ENCODE measurements around the gene KCNH1. TPM values are rescaled to one million over a fixed set of nuclear protein-coding genes. Genes with fewer than 3 reads are reported as not detected.

Gene KCNH1
- total RNA-seq, 4 donors from 2014 or later: 0.29 to 0.67 (median 0.38) TPM

DNA sequence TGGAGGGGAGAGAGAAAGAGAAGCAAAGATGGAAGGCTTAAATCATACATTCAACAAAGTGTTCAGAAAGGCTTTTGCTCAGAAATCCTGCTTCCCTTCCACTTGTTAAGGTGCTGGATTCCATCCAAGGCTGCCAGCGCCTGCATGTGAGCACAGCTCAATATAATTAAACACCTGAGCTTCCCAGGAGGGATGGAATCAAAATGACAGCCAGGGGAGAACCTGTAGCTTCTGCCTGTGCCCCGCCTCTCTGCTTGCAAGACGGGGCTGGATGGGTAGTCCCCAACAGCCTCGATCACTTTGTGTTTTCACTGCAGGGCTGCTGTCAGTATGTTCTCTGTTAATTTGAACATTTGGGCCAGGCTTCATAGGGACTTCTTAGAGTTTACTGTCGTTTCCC is 225.7 kb downstream of the KCNH1 start:
- Histone ChIP-seq H3K27me3 (no peaks in the 10 kb centered on the region), H3K36me3 (no peaks in the 10 kb centered on the region), H3K9me3 (no peaks in the 10 kb centered on the region), H3K4me3 (no peak overlapping the region), H3K27ac (no peak overlapping the region), H3K4me1 (no peaks in the 10 kb centered on the region)
- TF ChIP-seq POLR2A (IDR thresholded peaks at IDR 0.05): no peak
- TF ChIP-seq, protein P1, sequence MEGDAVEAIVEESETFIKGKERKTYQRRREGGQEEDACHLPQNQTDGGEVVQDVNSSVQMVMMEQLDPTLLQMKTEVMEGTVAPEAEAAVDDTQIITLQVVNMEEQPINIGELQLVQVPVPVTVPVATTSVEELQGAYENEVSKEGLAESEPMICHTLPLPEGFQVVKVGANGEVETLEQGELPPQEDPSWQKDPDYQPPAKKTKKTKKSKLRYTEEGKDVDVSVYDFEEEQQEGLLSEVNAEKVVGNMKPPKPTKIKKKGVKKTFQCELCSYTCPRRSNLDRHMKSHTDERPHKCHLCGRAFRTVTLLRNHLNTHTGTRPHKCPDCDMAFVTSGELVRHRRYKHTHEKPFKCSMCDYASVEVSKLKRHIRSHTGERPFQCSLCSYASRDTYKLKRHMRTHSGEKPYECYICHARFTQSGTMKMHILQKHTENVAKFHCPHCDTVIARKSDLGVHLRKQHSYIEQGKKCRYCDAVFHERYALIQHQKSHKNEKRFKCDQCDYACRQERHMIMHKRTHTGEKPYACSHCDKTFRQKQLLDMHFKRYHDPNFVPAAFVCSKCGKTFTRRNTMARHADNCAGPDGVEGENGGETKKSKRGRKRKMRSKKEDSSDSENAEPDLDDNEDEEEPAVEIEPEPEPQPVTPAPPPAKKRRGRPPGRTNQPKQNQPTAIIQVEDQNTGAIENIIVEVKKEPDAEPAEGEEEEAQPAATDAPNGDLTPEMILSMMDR (IDR thresholded peaks at IDR 0.05 in 4 of 5, conservative IDR thresholded peaks at IDR 0.05 in 1 of 5): no peak
- intact Hi-C loops (cut with DNase I; ENCODE audit: low total_unique reads): no loop called here
- in situ Hi-C loops (cut with MboI; ENCODE audit: low sequenced_read_pairs in 4 of 4): no loop called here
- ATAC-seq (no peak), DNase-seq (no peak)

DNA sequence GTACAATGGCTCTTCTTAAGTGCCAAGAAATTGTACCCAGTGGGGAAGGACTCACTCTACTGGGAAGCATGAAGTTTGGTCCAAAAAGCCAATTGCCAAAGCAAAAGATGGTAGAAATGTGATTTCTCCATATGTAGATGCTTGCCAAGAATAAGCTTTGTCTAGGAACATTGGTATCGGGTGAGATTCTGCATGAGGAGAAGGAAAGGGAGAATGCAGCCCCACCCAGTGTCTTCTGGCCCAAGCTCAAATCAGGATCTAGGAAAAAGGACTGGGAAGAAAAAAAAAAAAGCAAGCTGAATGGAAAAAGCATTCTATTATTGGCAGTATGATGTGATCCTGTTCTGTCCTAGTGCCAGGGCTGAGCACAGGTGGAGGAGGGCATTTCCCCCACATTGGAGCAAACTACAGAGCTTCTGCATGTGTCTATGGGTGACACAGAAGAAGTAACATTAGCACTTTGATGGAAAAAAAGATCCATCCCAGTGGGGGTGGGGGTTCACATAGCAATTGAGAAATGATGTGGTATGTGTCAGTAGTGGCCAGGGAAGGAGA is 226.6 kb downstream of the KCNH1 start:
- in situ Hi-C loops (cut with MboI; ENCODE audit: low sequenced_read_pairs in 4 of 4): no loop called here
- intact Hi-C loops (cut with DNase I; ENCODE audit: low total_unique reads): no loop called here
- TF ChIP-seq, protein P1 (IDR thresholded peaks at IDR 0.05 in 4 of 5, conservative IDR thresholded peaks at IDR 0.05 in 1 of 5): no peak
- no peak for TF ChIP-seq POLR2A (IDR thresholded peaks at IDR 0.05)
- Histone ChIP-seq H3K4me3 (no peak overlapping the region), H3K27ac (no peak overlapping the region), H3K27me3 (no peaks in the 10 kb centered on the region), H3K36me3 (no peaks in the 10 kb centered on the region), H3K9me3 (no peaks in the 10 kb centered on the region), H3K4me1 (no peaks in the 10 kb centered on the region)
- ATAC-seq: no peak
- no peak for DNase-seq

GRCh38 chr1:210905944-210906453 is 227.9 kb downstream of the KCNH1 start:
- Histone ChIP-seq H3K4me1 (no peaks in the 10 kb centered on the region), H3K27me3 (no peaks in the 10 kb centered on the region), H3K4me3 (no peak overlapping the region), H3K36me3 (no peaks in the 10 kb centered on the region), H3K9me3 (no peaks in the 10 kb centered on the region), H3K27ac (no peak overlapping the region)
- TF ChIP-seq POLR2A (IDR thresholded peaks at IDR 0.05): no peak
- TF ChIP-seq, protein P1 (IDR thresholded peaks at IDR 0.05 in 4 of 5, conservative IDR thresholded peaks at IDR 0.05 in 1 of 5): no peak
- ATAC-seq (no peak), DNase-seq (no peak)
- intact Hi-C loops (cut with DNase I; ENCODE audit: low total_unique reads): no loop called here
- in situ Hi-C loops (cut with MboI; ENCODE audit: low sequenced_read_pairs in 4 of 4): no loop called here

- H3K27ac ChIP-seq: no peak overlapping the region
- H3K4me3 ChIP-seq: no peak overlapping the region
- H3K27me3 ChIP-seq: no peaks in the 10 kb centered on the region
- no peaks in the 10 kb centered on the region for H3K4me1 ChIP-seq
- intact Hi-C loops (cut with DNase I; ENCODE audit: low total_unique reads) (no loop called here), in situ Hi-C loops (cut with MboI; ENCODE audit: low sequenced_read_pairs in 4 of 4) (no loop called here)
- DNase-seq: no peak
- no peaks in the 10 kb centered on the region for H3K36me3 ChIP-seq
- no peak for TF ChIP-seq POLR2A (IDR thresholded peaks at IDR 0.05)
- TF ChIP-seq, protein P1 (IDR thresholded peaks at IDR 0.05 in 4 of 5, conservative IDR thresholded peaks at IDR 0.05 in 1 of 5): no peak
- H3K9me3 ChIP-seq: no peaks in the 10 kb centered on the region
- no peak for ATAC-seq
Measured at GRCh38 chr1:210905365-210905904, 228.5 kb downstream of the KCNH1 start.
